HG03354 (cell line): ENCODE results near the gene PLEKHG4B.

Experiments used
- ATAC-seq: cut with Tn5 transposase; IDR thresholded peaks from one replicate; pipeline ENCODE4 v1.9.1; 2021; ENCODE audit warnings: mild to moderate bottlenecking; ENCODE audit not compliant: unreplicated experiment, poor library complexity, severe bottlenecking

The PLEKHG4B gene

GRCh38 chr5:147751-148150, 55.8 kb downstream of the PLEKHG4B start:
- no peak for ATAC-seq

- ATAC-seq = no peak
These were observed 57.9 kb downstream of the PLEKHG4B start for GRCh38 chr5:149745-150485.

GRCh38 chr5:150746-151145, 58.8 kb downstream of the PLEKHG4B start:
- no peak for ATAC-seq

DNA sequence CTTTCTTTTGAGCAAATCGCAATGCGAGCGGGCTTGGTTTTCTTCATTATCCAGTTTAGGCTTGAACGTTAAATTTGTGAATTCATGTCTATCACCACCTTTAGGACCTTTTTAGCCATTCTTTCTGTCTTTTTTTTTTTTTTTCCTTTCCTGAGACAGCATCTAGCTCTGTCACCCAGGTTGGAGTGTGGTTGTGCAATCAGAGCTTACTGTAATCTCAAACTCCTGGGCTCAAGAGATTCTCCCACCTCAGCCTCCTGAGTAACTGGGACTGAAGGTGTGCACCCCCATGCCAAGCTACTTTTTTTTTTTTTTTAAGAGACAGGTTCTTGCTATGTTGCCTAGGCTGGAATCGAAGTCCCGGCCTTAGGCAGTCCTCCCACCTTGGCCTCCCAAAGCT, 60.1 kb downstream of the PLEKHG4B start:
- ATAC-seq = no peak

DNA sequence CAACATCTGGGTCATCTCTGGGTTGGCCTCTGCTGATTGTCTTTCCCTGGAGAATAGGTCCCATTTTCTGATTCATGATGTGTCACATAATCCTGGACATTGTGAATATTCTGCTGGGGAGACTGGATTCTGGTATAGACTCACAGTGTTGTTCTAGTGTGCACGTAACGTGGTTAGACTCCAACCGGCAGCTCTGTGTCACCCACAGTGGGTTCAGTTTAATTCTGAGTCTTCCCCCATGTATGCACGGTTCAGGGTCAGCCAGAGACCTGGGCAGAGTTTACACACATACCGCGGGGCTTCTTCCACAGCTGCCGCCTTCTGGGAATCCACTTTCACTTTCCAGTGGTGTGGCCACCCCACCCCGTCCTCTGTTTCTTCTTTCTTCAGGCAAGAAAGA, 61.3 kb downstream of the PLEKHG4B start:
- no peak for ATAC-seq

- ATAC-seq = no peak
These were observed 62.3 kb downstream of the PLEKHG4B start for GRCh38 chr5:154236-154635.

- no peak for ATAC-seq
These were observed 62.9 kb downstream of the PLEKHG4B start for GRCh38 chr5:154826-155225.

GRCh38 chr5:155651-156410, 63.9 kb downstream of the PLEKHG4B start:
- no peak for ATAC-seq

DNA sequence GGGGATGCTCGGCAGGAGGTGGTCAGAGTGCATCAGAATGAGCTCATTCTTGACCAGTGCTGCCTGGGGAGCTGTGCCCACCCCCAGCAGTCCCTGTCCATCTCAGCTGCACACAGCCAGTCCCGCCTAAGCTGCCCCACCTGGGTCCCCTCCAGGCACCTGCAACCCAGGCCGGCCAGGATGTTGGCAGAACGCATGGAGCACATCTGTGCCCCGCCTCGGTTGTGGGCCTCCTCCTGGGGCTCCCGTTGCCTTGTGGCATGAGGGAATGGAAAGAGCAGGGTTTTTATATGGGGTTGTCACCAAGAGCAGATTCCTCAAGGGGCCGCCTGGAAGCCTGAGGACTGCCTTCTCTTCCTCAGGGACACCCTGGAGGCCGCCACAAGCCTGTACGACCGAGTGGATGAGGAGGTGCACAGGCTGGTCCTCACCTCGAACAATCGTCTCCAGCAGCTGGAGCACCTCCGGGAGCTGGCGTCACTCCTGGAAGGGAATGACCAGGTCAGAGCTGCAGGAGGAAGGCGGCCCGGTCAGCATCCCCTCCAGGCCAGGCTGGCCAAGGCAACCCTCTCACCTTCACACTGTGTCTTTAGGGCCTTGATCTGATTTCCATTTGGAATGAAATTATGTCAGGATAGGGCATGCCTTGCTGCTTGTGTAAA, 64.6 kb downstream of the PLEKHG4B start:
- no peak for ATAC-seq

DNA sequence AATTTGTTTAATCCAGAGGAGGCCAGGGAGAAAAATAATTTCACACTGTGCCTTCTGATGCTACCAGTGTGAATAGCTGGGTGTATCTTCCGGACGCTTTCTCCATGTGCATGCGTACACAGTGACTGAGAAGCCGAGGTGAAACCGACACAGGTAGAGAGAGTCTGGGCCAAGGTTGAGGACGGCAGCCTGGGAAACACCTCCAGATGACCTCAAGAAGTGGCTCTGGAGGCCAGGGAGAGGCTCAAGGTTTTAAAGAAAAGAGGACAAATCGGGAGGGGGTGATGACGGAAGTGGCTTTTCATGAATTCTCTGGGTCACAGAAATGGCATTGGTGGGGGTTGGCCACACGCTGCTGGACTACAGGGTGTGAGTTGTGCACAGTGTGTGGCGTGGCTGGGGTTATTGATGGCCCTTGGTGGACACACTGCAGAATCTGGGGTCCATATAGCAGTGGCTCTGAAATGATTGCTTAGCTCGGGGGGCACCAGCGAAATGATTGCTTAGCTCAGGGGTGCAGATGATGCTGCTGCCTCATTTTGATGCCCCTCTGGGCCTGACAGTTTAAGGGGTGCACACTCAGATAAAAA, 65.3 kb downstream of the PLEKHG4B start:
- ATAC-seq = no peak

GRCh38 chr5:157801-158200, 65.8 kb downstream of the PLEKHG4B start:
- no peak for ATAC-seq

GRCh38 chr5:158807-159447, 67.0 kb downstream of the PLEKHG4B start:
- no peak for ATAC-seq

GRCh38 chr5:159448-160172, 67.6 kb downstream of the PLEKHG4B start:
- no peak for ATAC-seq

- no peak for ATAC-seq
These were observed 68.2 kb downstream of the PLEKHG4B start for GRCh38 chr5:160173-160510.

- no peak for ATAC-seq
These were observed 69.2 kb downstream of the PLEKHG4B start for GRCh38 chr5:160921-161802.

DNA sequence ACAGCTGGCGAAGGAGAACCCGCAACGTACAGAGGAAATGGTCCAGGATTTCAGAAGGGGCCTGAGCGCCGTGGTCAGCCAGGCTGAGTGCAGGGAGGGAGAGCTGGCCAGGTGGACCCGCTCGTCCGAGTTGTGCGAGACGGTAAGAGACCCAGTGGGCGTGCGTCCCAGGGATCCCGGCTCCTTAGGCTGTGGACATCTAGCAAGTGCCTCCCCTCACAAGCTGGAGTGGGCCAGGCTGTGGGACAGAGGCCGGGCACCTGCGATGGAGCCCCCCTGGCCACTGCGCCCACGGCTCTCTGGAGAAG, 69.8 kb downstream of the PLEKHG4B start:
- no peak for ATAC-seq

- no peak for ATAC-seq
These were observed 70.2 kb downstream of the PLEKHG4B start for GRCh38 chr5:162190-162564.

- ATAC-seq = no peak
These were observed 70.8 kb downstream of the PLEKHG4B start for GRCh38 chr5:162565-163337.
